Astrocyte of the hippocampus (primary cell): ENCODE results near the gene INPP5B.

Experiments used
- DNase-seq: peaks from one replicate; pipeline ENCODE4 v3.0.0; 2011; ENCODE audit warnings: low read depth, low spot score

INPP5B gene

GRCh38 chr1:37875833-37876232 is 71.0 kb downstream of the INPP5B start:
- peak; percentile 44 for DNase-seq

GRCh38 chr1:37872692-37873091 is 74.2 kb downstream of the INPP5B start:
- no peak for DNase-seq

GRCh38 chr1:37868466-37868865 is 78.4 kb downstream of the INPP5B start:
- peak; percentile 87 for DNase-seq

- no peak for DNase-seq
Measured at GRCh38 chr1:37867784-37868183, 79.1 kb downstream of the INPP5B start.

- no peak for DNase-seq
Measured at GRCh38 chr1:37866491-37866890, 80.4 kb downstream of the INPP5B start.

GRCh38 chr1:37865348-37866120 is 81.3 kb downstream of the INPP5B start:
- peak; percentile 15 for DNase-seq

- DNase-seq = no peak
Measured at GRCh38 chr1:37862330-37862729, 84.5 kb downstream of the INPP5B start.

GRCh38 chr1:37861151-37861550 is 85.7 kb downstream of the INPP5B start:
- DNase-seq = no peak

GRCh38 chr1:37860346-37860666 is 86.5 kb downstream of the INPP5B start:
- DNase-seq = no peak

- peak; percentile 99 for DNase-seq
Measured at GRCh38 chr1:37859507-37860345, 87.1 kb downstream of the INPP5B start, which contains the start of gene MTF1. Gene MTF1 (minus strand): TSS chr1:37859592. CDS start chr1:37857658, 1,934 bp downstream.

GRCh38 chr1:37858931-37859506 is 87.8 kb downstream of the INPP5B start:
- no peak for DNase-seq

GRCh38 chr1:37854406-37854805 is 92.4 kb downstream of the INPP5B start:
- no peak for DNase-seq

- DNase-seq = no peak
Measured at GRCh38 chr1:37853157-37853556, 93.7 kb downstream of the INPP5B start.

GRCh38 chr1:37851782-37852210 is 95.1 kb downstream of the INPP5B start:
- no peak for DNase-seq

- DNase-seq = no peak
Measured at GRCh38 chr1:37851262-37851661, 95.6 kb downstream of the INPP5B start.

- DNase-seq = no peak
Measured at GRCh38 chr1:37850352-37850955, 96.4 kb downstream of the INPP5B start.

GRCh38 chr1:37849480-37849879 is 97.4 kb downstream of the INPP5B start:
- DNase-seq = no peak

GRCh38 chr1:37846647-37847339 is 100.1 kb downstream of the INPP5B start:
- DNase-seq = no peak

GRCh38 chr1:37845786-37846185 is 101.1 kb downstream of the INPP5B start:
- DNase-seq = no peak

- DNase-seq = no peak
Measured at GRCh38 chr1:37845049-37845646, 101.7 kb downstream of the INPP5B start.

- no peak for DNase-seq
Measured at GRCh38 chr1:37844536-37844935, 102.3 kb downstream of the INPP5B start.
